HCT116 (cell line): ENCODE measurements around the gene MTHFD2L. TPM values are rescaled to one million over a fixed set of nuclear protein-coding genes. Genes with fewer than 3 reads are reported as not detected.

Experiments used
- ATAC-seq: fragments of 200-7000 bp; cut with Tn5 transposase; 2 replicates; pipeline ENCODE4 v1.9.1; 2020; ENCODE audit warnings: mild to moderate bottlenecking, moderate library complexity
- BruUV-seq: library from RNA; stranded (reverse); fragments of 400-500 nt; replicated peaks from 2 replicates; lab custom pipeline; 2021; lab: Mats Ljungman, UMichigan
- CTCF ChIA-PET: fragments of 300-600 bp; sonication (Branson Sonifier 250); formaldehyde crosslinking; loops from one replicate; lab custom pipeline; 2021; ENCODE audit warnings: antibody characterized with exemption; lab: Charles Lee
- POLR2A ChIA-PET: fragments of 300-600, 350-600 bp; sonication (Branson Sonifier 250); formaldehyde crosslinking; loops from one replicate; lab custom pipeline; 2021; ENCODE audit warnings: antibody characterized with exemption; lab: Charles Lee
- RAD21 ChIA-PET, 2 experiments: fragments of 300-600 bp; sonication (Branson Sonifier 250); formaldehyde crosslinking; loops; one replicate each; lab custom pipeline; 2023; ENCODE audit warnings: low total read pairs in 2 of 2; ENCODE audit not compliant: uncharacterized antibody in 2 of 2, unreplicated experiment in 2 of 2, low non-redundant PET in 1 of 2; lab: Charles Lee
- DNase-seq: peaks from one replicate; pipeline ENCODE4 v3.0.0-alpha.2; 2010; ENCODE audit warnings: low read depth, low spot score
- H2AFZ ChIP-seq: fragments of 200-600 bp; shearing (Covaris generic), sonication (generic); 2 replicates; pipeline ENCODE4 v1.6.1; 2017; ENCODE audit warnings: low read depth, mixed run types, mixed read lengths, antibody characterized with exemption, low read length; ENCODE audit not compliant: poor library complexity, severe bottlenecking
- H3K27ac ChIP-seq: 2 replicates; pipeline ENCODE4 v1.5.1; 2012; ENCODE audit warnings: low read depth, low read length
- H3K27me3 ChIP-seq: fragments of 200-600 bp; sonication (generic); 2 replicates; pipeline ENCODE4 v1.6.1; 2016; ENCODE audit warnings: mixed run types, low read length, mixed read lengths; ENCODE audit not compliant: insufficient read depth
- H3K36me3 ChIP-seq, 2 experiments: fragments of 200-500 bp in 1 of 2; fragments of 200-600 bp in 1 of 2; sonication (Bioruptor generic) in 1 of 2; sonication (generic) in 1 of 2; 2 replicates each; pipeline versions ENCODE4 v1.5.1 to v1.6.1; 2014 to 2016; ENCODE audit warnings: low read length in 2 of 2, inconsistent platforms in 1 of 2, mixed read lengths in 1 of 2, mixed run types in 1 of 2; ENCODE audit not compliant: insufficient read depth in 2 of 2, control insufficient read depth in 1 of 2
- H3K4me1 ChIP-seq, 2 experiments: fragments of 200-600 bp in 1 of 2; sonication (generic) in 1 of 2; 2 replicates each; pipeline versions ENCODE4 v1.5.1 to v1.6.1; 2012 to 2017; ENCODE audit warnings: low read length in 2 of 2, inconsistent platforms in 1 of 2, mild to moderate bottlenecking in 1 of 2, mixed read lengths in 1 of 2, mixed run types in 1 of 2, moderate library complexity in 1 of 2; ENCODE audit not compliant: insufficient read depth in 2 of 2, control insufficient read depth in 1 of 2
- H3K4me2 ChIP-seq: fragments of 200-600 bp; sonication (generic); 2 replicates; pipeline ENCODE4 v1.6.1; 2017; ENCODE audit warnings: mixed run types, low read length, mixed read lengths
- H3K4me3 ChIP-seq, 2 experiments: fragments of 200-600 bp in 1 of 2; sonication (generic) in 1 of 2; replicated peaks in 1 of 2; 2 replicates each; pipeline ENCODE4 v1.5.1; 2011 to 2016; ENCODE audit warnings: low read length in 2 of 2, control low read depth in 1 of 2, low read depth in 1 of 2, mild to moderate bottlenecking in 1 of 2, mixed read lengths in 1 of 2, mixed run types in 1 of 2
- H3K79me2 ChIP-seq: fragments of 200-600 bp; sonication (generic); 2 replicates; pipeline ENCODE4 v1.6.1; 2017; ENCODE audit warnings: mild to moderate bottlenecking, mixed run types, low read length, moderate library complexity, mixed read lengths; ENCODE audit not compliant: insufficient read depth
- H3K9ac ChIP-seq: fragments of 200-600 bp; sonication (generic); 2 replicates; pipeline ENCODE4 v1.6.1; 2016; ENCODE audit warnings: low read length, mixed read lengths
- H3K9me2 ChIP-seq: fragments of 200-600 bp; sonication (generic), shearing (Covaris generic); 2 replicates; pipeline ENCODE4 v1.6.1; 2017; ENCODE audit warnings: mixed run types, mild to moderate bottlenecking, moderate library complexity; ENCODE audit not compliant: insufficient read depth
- H3K9me3 ChIP-seq, 2 experiments: fragments of 200-500 bp in 1 of 2; fragments of 200-600 bp in 1 of 2; sonication (Bioruptor generic) in 1 of 2; sonication (generic) in 1 of 2; 2 replicates each; pipeline ENCODE4 v1.6.1; 2014 to 2017; ENCODE audit warnings: low read length in 2 of 2, mixed read lengths in 2 of 2, inconsistent platforms in 1 of 2, low read depth in 1 of 2, mild to moderate bottlenecking in 1 of 2, mixed run types in 1 of 2, moderate library complexity in 1 of 2; ENCODE audit not compliant: control insufficient read depth in 1 of 2, insufficient read depth in 1 of 2
- H4K20me1 ChIP-seq: fragments of 200-600 bp; sonication (generic), shearing (Covaris generic); 2 replicates; pipeline ENCODE4 v1.6.1; 2017; ENCODE audit warnings: mixed run types, mild to moderate bottlenecking, moderate library complexity; ENCODE audit not compliant: insufficient read depth
- CBX3 ChIP-seq: IDR thresholded peaks from 2 replicates; pipeline ENCODE4 v1.6.1; 2012; ENCODE audit warnings: low read depth
- CEBPB ChIP-seq: IDR thresholded peaks from 2 replicates; pipeline ENCODE4 v1.6.1; 2012; ENCODE audit warnings: low read depth
- EGR1 ChIP-seq: IDR thresholded peaks from 2 replicates; pipeline ENCODE4 v1.6.1; 2012; ENCODE audit warnings: low read depth
- ELF1 ChIP-seq: IDR thresholded peaks from 2 replicates; pipeline ENCODE4 v1.6.1; 2012; ENCODE audit warnings: low read depth, borderline replicate concordance
- EZH2phosphoT487 ChIP-seq: fragments of 200-600 bp; IDR thresholded peaks from 2 replicates; pipeline ENCODE4 v1.6.1; 2018; ENCODE audit warnings: antibody characterized with exemption, borderline replicate concordance
- JUND ChIP-seq: IDR thresholded peaks from 2 replicates; pipeline ENCODE4 v1.6.1; 2012
- RAD21 ChIP-seq: IDR thresholded peaks from 2 replicates; pipeline ENCODE4 v1.6.1; 2012; ENCODE audit warnings: low read depth, mild to moderate bottlenecking
- TCF7L2 ChIP-seq: IDR thresholded peaks from 2 replicates; pipeline ENCODE4 v1.7.0; 2011; ENCODE audit warnings: borderline replicate concordance, inconsistent platforms; ENCODE audit not compliant: insufficient read depth, insufficient read length; ENCODE audit errors: extremely low read depth
- YY1 ChIP-seq: IDR thresholded peaks from 2 replicates; pipeline ENCODE4 v1.6.1; 2011; ENCODE audit warnings: low read length, low read depth, moderate library complexity, mild to moderate bottlenecking; ENCODE audit not compliant: insufficient replicate concordance; ENCODE audit errors: extremely low read depth
- ZNF274 ChIP-seq: fragments of 200-500 bp; sonication (Bioruptor generic); IDR thresholded peaks from 2 replicates; pipeline ENCODE4 v1.6.1; 2014; ENCODE audit warnings: mild to moderate bottlenecking, low read depth, low read length, inconsistent platforms
- intact Hi-C: fragments of 100-400 bp; cut with micrococcal nuclease; formaldehyde crosslinking; loops from 2 replicates; pipeline ENCODE4 v1.10.0; 2022
- total RNA-seq: library from RNA; stranded (reverse); gene quantifications from one replicate; pipeline ENCODE4 v1.2.1, GENCODE V29; 2021; ENCODE audit not compliant: unreplicated experiment
- TF ChIP-seq, protein P1 (sequence below), 3 experiments: fragments of 200-600 bp in 1 of 3; sonication (generic) in 1 of 3; IDR thresholded peaks in 2 of 3; conservative IDR thresholded peaks in 1 of 3; 2 replicates each; pipeline ENCODE4 v1.5.1; 2012 to 2017; ENCODE audit warnings: low read depth in 2 of 3, low read length in 2 of 3, antibody characterized with exemption in 1 of 3, borderline replicate concordance in 1 of 3, control low read depth in 1 of 3, mild to moderate bottlenecking in 1 of 3, mixed read lengths in 1 of 3, mixed run types in 1 of 3, moderate library complexity in 1 of 3; ENCODE audit not compliant: insufficient read depth in 1 of 3

MTHFD2L gene
- total RNA-seq, 1 experiment from 2014 or later: 15.0 TPM

DNA sequence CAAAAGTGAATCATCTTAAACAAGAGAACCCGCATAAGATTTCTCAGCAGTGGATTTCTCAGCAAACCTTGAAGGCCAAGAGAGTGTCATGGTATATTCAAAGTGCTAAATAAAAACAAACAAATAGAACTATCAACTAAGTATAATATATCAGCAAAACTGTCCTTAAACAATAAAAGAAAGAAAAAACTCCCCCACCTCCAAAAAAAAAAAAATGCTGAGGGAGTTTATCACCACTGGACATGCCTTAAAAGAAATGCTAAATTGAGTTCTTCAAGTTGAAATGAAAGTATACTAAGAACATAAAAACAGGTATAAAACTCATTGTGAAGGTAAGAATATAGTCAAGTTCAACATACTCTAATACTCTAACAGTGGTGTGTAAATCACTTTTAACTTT lies 96.5 kb downstream of the MTHFD2L start:
- Histone ChIP-seq H3K9ac (no peak overlapping the region), H3K27ac (no peak overlapping the region), H4K20me1 (no peaks in the 10 kb centered on the region), H3K4me2 (no peak overlapping the region), H3K27me3 (no peaks in the 10 kb centered on the region), H2AFZ (no peak overlapping the region), H3K36me3 (peaks cover 0 to 4% of the 10 kb centered on the region in 2 experiments; a peak in 1 of 4 replicates), H3K4me3 (no peak overlapping the region), H3K9me3 (peaks cover 9 to 18% of the 10 kb centered on the region in 2 experiments; a peak in 3 of 4 replicates), H3K9me2 (no peaks in the 10 kb centered on the region), H3K4me1 (peaks cover 2 to 5% of the 10 kb centered on the region in 2 experiments; a peak in 1 of 4 replicates), H3K79me2 (no peaks in the 10 kb centered on the region)
- ChIA-PET RAD21 (no interaction called here), CTCF (interaction anchor here (0.6 kb wide), 1 partner anchor 540 kb away, joined by 3 read pairs; no protein-coding TSS in a partner anchor), POLR2A (no interaction called here)
- DNase-seq (no peak), ATAC-seq (no peak)
- TF ChIP-seq CEBPB: no peak
- no peak for TF ChIP-seq ELF1
- TF ChIP-seq EGR1: no peak
- TF ChIP-seq TCF7L2: no peak
- TF ChIP-seq, protein P1, sequence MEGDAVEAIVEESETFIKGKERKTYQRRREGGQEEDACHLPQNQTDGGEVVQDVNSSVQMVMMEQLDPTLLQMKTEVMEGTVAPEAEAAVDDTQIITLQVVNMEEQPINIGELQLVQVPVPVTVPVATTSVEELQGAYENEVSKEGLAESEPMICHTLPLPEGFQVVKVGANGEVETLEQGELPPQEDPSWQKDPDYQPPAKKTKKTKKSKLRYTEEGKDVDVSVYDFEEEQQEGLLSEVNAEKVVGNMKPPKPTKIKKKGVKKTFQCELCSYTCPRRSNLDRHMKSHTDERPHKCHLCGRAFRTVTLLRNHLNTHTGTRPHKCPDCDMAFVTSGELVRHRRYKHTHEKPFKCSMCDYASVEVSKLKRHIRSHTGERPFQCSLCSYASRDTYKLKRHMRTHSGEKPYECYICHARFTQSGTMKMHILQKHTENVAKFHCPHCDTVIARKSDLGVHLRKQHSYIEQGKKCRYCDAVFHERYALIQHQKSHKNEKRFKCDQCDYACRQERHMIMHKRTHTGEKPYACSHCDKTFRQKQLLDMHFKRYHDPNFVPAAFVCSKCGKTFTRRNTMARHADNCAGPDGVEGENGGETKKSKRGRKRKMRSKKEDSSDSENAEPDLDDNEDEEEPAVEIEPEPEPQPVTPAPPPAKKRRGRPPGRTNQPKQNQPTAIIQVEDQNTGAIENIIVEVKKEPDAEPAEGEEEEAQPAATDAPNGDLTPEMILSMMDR (IDR thresholded peaks at IDR 0.05 in 2 of 3, conservative IDR thresholded peaks at IDR 0.05 in 1 of 3; ENCODE audit: borderline replicate concordance in 1 of 3, insufficient read depth in 1 of 3, low read depth in 2 of 3, low read length in 2 of 3): no peak
- no peak for TF ChIP-seq ZNF274
- TF ChIP-seq EZH2phosphoT487: no peak
- TF ChIP-seq CBX3: no peak
- TF ChIP-seq YY1: no peak
- TF ChIP-seq JUND: no peak
- no peak for TF ChIP-seq RAD21
- intact Hi-C loops: no loop called here
- BruUV-seq: no TSS peak
